HL-60/S4 treated with phorbol 12-myristate 13-acetate at 8.2 ng/mL for 4 days and 3 days (cell line): ENCODE measurements around the gene PDZD11.
"Not testable (repeated sequence)": the region's sequence is repeated elsewhere in the genome, so short reads cannot be mapped to it uniquely, and the experiment has no call there.

ENCODE experiments used
- in situ Hi-C: fragments of 300-500 bp; cut with MboI; formaldehyde crosslinking; loops from 2 replicates; pipeline ENCODE4 v1.15.0; 2022; ENCODE audit warnings: low sequenced_read_pairs

PDZD11 gene

GRCh38 chrX:70289793-70290770 is at the start of gene PDZD11, which contains the start of gene KIF4A:
PDZD11 (minus strand) TSS chrX:70289927; CDS start chrX:70289341, 586 bp downstream.
KIF4A (plus strand) TSS chrX:70290104; CDS start chrX:70290459, 355 bp downstream.
- in situ Hi-C loops, result no loop called here

- in situ Hi-C loops, result no loop called here
These were observed 48.6 kb upstream of the PDZD11 start for GRCh38 chrX:70338290-70338689.

GRCh38 chrX:70336767-70337166 is 47.0 kb upstream of the PDZD11 start:
- in situ Hi-C loops, result no loop called here

- in situ Hi-C loops, result no loop called here
These were observed 42.9 kb upstream of the PDZD11 start for GRCh38 chrX:70332600-70332999.

GRCh38 chrX:70331161-70331560 is 41.4 kb upstream of the PDZD11 start:
- in situ Hi-C loops, result no loop called here

- in situ Hi-C loops, result no loop called here
These were observed 34.6 kb upstream of the PDZD11 start for GRCh38 chrX:70324326-70324725.

GRCh38 chrX:70323628-70324027 is 33.9 kb upstream of the PDZD11 start:
- in situ Hi-C loops, result not testable (repeated sequence)

- in situ Hi-C loops, result no loop called here
These were observed 33.1 kb upstream of the PDZD11 start for GRCh38 chrX:70322784-70323183.

- in situ Hi-C loops, result no loop called here
These were observed 23.8 kb upstream of the PDZD11 start for GRCh38 chrX:70313503-70313902.

- in situ Hi-C loops, result no loop called here
These were observed 12.0 kb upstream of the PDZD11 start for GRCh38 chrX:70301716-70302115.

- in situ Hi-C loops, result no loop called here
These were observed 3.9 kb upstream of the PDZD11 start for GRCh38 chrX:70293621-70294020.

GRCh38 chrX:70292788-70293187 is 3.1 kb upstream of the PDZD11 start:
- in situ Hi-C loops, result no loop called here

GRCh38 chrX:70289168-70289792 is 447 bp downstream of the PDZD11 start:
- in situ Hi-C loops, result no loop called here

GRCh38 chrX:70281951-70282350 is 7.8 kb downstream of the PDZD11 start, which contains the start of gene RAB41:
RAB41 (plus strand) TSS chrX:70282172; CDS start chrX:70282218, 46 bp downstream.
- in situ Hi-C loops, result no loop called here

GRCh38 chrX:70280573-70280972 is 9.2 kb downstream of the PDZD11 start:
- in situ Hi-C loops, result no loop called here

- in situ Hi-C loops, result no loop called here
These were observed 10.6 kb downstream of the PDZD11 start for GRCh38 chrX:70279081-70279480.

GRCh38 chrX:70274029-70274428 is 15.7 kb downstream of the PDZD11 start:
- in situ Hi-C loops, result not testable (repeated sequence)

- in situ Hi-C loops, result no loop called here
These were observed 21.7 kb downstream of the PDZD11 start, which contains the start of gene ARR3 for GRCh38 chrX:70268034-70268433. ARR3 (plus strand) TSS chrX:70268334; CDS start chrX:70269386, 1,052 bp downstream.

- in situ Hi-C loops, result no loop called here
These were observed 24.9 kb downstream of the PDZD11 start for GRCh38 chrX:70264784-70265183.

- in situ Hi-C loops, result no loop called here
These were observed 26.7 kb downstream of the PDZD11 start for GRCh38 chrX:70262952-70263567.

GRCh38 chrX:70260104-70260503 is 29.6 kb downstream of the PDZD11 start, which contains the start of gene P2RY4:
P2RY4 (minus strand) TSS chrX:70260204; CDS start chrX:70259624, 580 bp downstream.
- in situ Hi-C loops, result no loop called here
